Mucosa of stomach (tissue), 1 donor: ENCODE results near the gene LSM14A.
"Not testable (repeated sequence)": the region's sequence is repeated elsewhere in the genome, so short reads cannot be mapped to it uniquely, and the experiment has no call there.

Experiments used
- H3K27me3 ChIP-seq: one replicate; pipeline ENCODE4 v1.7.0; 2013; ENCODE audit warnings: mild to moderate bottlenecking, low read length; ENCODE audit not compliant: control insufficient read depth, insufficient read depth
- H3K36me3 ChIP-seq: one replicate; pipeline ENCODE4 v1.7.0; 2013; ENCODE audit warnings: low read length; ENCODE audit not compliant: control insufficient read depth, insufficient read depth
- H3K4me1 ChIP-seq: one replicate; pipeline ENCODE4 v1.7.0; 2013; ENCODE audit warnings: mild to moderate bottlenecking, low read length; ENCODE audit not compliant: control insufficient read depth, insufficient read depth
- H3K4me3 ChIP-seq: one replicate; pipeline ENCODE4 v1.7.0; 2013; ENCODE audit warnings: low read length
- H3K9ac ChIP-seq: one replicate; pipeline ENCODE4 v1.7.0; 2013; ENCODE audit warnings: mild to moderate bottlenecking, low read length, moderate library complexity
- H3K9me3 ChIP-seq: one replicate; pipeline ENCODE4 v1.7.0; 2013; ENCODE audit warnings: mild to moderate bottlenecking, low read length, moderate library complexity; ENCODE audit not compliant: control insufficient read depth
- donor health status: Pancreatic carcinoma.

The LSM14A gene

GRCh38 chr19:34184880-34185491 is 12.7 kb downstream of the LSM14A start:
- Histone ChIP-seq H3K4me3 (no peak overlapping the region), H3K9ac (no peak overlapping the region), H3K4me1 (peaks cover 31% of the 10 kb centered on the region), H3K9me3 (no peaks in the 10 kb centered on the region), H3K27me3 (no peaks in the 10 kb centered on the region), H3K36me3 (peaks cover 5% of the 10 kb centered on the region)

- no peaks in the 10 kb centered on the region for H3K27me3 ChIP-seq
- peaks cover 22% of the 10 kb centered on the region for H3K4me1 ChIP-seq
- H3K4me3 ChIP-seq = no peak overlapping the region
- no peaks in the 10 kb centered on the region for H3K36me3 ChIP-seq
- no peak overlapping the region for H3K9ac ChIP-seq
- H3K9me3 ChIP-seq = no peaks in the 10 kb centered on the region
These were observed 13.9 kb downstream of the LSM14A start for GRCh38 chr19:34186205-34186604.

GRCh38 chr19:34187011-34187410 is 14.7 kb downstream of the LSM14A start:
- Histone ChIP-seq H3K4me1 (peaks cover 15% of the 10 kb centered on the region), H3K36me3 (no peaks in the 10 kb centered on the region), H3K9ac (no peak overlapping the region), H3K27me3 (no peaks in the 10 kb centered on the region), H3K9me3 (no peaks in the 10 kb centered on the region), H3K4me3 (no peak overlapping the region)

DNA sequence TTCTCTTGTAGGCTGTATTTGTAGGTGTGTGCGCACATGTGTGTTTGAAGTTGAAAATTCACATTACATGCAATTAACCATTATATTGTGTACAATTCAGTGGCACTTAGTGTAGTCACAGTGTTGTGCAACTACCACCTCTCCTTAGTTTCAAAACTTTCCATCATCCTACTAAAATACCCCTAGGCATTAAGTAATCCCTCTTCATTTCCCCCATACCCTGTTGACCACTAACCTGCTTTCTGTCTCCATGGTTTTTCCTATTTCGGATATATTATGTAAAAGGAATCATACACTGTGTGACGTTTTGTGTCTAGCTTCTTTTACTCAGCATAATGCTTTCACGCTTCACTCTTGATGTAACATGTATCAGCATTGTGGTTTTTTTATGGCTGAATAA is 16.1 kb downstream of the LSM14A start:
- H3K9me3 ChIP-seq = no peaks in the 10 kb centered on the region
- H3K4me1 ChIP-seq = peaks cover 15% of the 10 kb centered on the region
- H3K9ac ChIP-seq = no peak overlapping the region
- H3K27me3 ChIP-seq = no peaks in the 10 kb centered on the region
- no peaks in the 10 kb centered on the region for H3K36me3 ChIP-seq
- H3K4me3 ChIP-seq = no peak overlapping the region

DNA sequence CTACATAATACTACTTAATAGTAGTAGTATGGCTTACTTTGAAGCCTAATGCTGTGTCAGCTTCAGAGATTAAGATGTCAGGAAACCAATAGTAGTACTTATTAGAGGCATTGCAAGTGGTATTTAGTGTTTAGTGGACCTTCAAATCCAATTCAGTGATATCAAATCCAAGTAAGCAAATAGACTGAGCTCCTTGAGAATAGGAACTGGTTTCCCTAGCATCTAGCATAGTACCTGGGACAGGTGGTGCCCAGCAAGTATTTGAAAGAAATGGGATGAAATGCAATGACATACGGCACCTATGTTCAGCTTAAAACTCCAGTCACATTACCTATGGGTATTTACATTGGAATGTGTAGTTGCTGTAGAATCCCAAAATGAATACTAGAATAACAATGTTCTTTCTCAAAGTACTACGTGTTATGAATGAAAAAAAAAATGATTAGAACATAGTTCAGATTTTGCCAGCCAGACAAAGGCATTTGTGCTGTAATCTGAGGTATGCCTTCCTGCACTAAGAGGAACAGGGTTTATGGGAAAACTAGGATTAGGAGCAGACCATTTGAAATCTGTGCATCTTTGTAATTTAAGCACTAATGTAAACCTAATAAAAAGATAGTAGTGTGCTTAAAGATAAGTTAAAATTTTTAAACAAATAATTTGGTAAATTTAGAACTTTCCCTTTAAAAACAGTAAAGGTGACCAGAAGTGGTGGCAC is 17.1 kb downstream of the LSM14A start:
- Histone ChIP-seq H3K4me1 (peaks cover 15% of the 10 kb centered on the region), H3K4me3 (no peak overlapping the region), H3K9ac (no peak overlapping the region), H3K27me3 (no peaks in the 10 kb centered on the region), H3K36me3 (no peaks in the 10 kb centered on the region), H3K9me3 (no peaks in the 10 kb centered on the region)

- Histone ChIP-seq H3K4me3 (no peak overlapping the region), H3K9me3 (no peaks in the 10 kb centered on the region), H3K27me3 (no peaks in the 10 kb centered on the region), H3K4me1 (peaks cover 13% of the 10 kb centered on the region), H3K9ac (no peak overlapping the region), H3K36me3 (no peaks in the 10 kb centered on the region)
These were observed 17.7 kb downstream of the LSM14A start for GRCh38 chr19:34189917-34190425.

DNA sequence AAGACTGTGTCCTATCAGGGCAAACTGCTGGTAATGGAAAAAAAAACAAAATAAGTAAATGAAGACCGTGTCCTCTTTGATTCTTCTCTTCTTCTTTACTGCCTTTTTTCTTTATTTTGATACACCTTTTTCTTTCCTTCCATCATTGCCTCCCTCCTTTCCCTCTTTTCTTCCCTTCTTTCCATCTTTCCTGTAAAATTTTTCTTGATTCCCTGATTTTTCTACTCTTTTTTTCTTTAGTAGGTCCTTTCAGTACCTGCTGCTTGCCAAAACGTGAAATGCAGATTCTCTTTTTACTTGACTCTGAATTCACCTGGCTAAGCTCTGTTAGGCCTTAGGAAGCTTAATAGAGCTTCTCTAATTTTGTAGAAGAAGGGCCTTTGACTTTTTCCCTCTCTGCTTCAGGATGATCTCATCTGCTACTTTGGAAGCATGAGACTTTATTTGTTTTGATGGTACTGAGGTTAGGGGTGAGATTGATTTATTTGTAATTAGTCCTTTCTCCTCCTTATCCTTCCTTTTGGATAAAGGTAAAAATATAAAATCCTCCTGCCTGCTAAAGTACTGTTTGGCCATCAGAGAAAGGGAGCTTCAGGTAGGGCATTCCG is 19.2 kb downstream of the LSM14A start:
- H3K27me3 ChIP-seq = no peaks in the 10 kb centered on the region
- H3K4me1 ChIP-seq = peaks cover 6% of the 10 kb centered on the region
- no peaks in the 10 kb centered on the region for H3K9me3 ChIP-seq
- no peak overlapping the region for H3K9ac ChIP-seq
- H3K4me3 ChIP-seq = no peak overlapping the region
- H3K36me3 ChIP-seq = no peaks in the 10 kb centered on the region

DNA sequence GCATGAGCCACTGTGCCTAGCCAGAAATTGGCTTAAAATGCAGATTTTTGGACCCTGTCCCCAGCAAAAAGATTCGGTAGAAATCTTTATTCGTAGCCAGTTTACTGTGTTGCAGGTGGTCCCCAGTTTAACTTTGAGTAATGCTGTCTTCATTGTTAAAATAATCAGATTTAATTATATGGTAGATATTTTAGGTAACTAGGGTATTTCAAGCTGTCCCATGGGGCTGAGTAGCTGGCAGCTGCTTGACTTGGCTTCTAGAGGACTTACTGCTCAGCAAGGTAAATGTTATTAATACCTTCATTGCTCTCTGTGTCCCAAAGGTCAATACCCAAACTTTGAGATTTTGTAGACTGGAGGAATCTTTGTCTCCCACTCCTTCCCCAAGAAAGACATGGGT is 21.1 kb downstream of the LSM14A start:
- no peak overlapping the region for H3K9ac ChIP-seq
- H3K4me1 ChIP-seq = peaks cover 6% of the 10 kb centered on the region
- no peaks in the 10 kb centered on the region for H3K36me3 ChIP-seq
- no peaks in the 10 kb centered on the region for H3K27me3 ChIP-seq
- no peaks in the 10 kb centered on the region for H3K9me3 ChIP-seq
- no peak overlapping the region for H3K4me3 ChIP-seq

- Histone ChIP-seq H3K27me3 (no peaks in the 10 kb centered on the region), H3K4me1 (peaks cover 5% of the 10 kb centered on the region), H3K36me3 (no peaks in the 10 kb centered on the region), H3K9me3 (no peaks in the 10 kb centered on the region), H3K9ac (no peak overlapping the region), H3K4me3 (no peak overlapping the region)
These were observed 21.6 kb downstream of the LSM14A start for GRCh38 chr19:34193876-34194275.

GRCh38 chr19:34201133-34201532 is 28.8 kb downstream of the LSM14A start:
- no peaks in the 10 kb centered on the region for H3K27me3 ChIP-seq
- no peaks in the 10 kb centered on the region for H3K9me3 ChIP-seq
- H3K36me3 ChIP-seq = no peaks in the 10 kb centered on the region
- no peaks in the 10 kb centered on the region for H3K4me1 ChIP-seq
- H3K4me3 ChIP-seq = no peak overlapping the region
- H3K9ac ChIP-seq = no peak overlapping the region

GRCh38 chr19:34205324-34205723 is 33.0 kb downstream of the LSM14A start:
- H3K4me1 ChIP-seq, H3K27me3 ChIP-seq, H3K4me3 ChIP-seq, H3K9ac ChIP-seq, H3K36me3 ChIP-seq, H3K9me3 ChIP-seq: not testable (repeated sequence)

- Histone ChIP-seq H3K9ac (no peak overlapping the region), H3K4me1 (no peaks in the 10 kb centered on the region), H3K4me3 (no peak overlapping the region), H3K36me3 (no peaks in the 10 kb centered on the region), H3K27me3 (no peaks in the 10 kb centered on the region), H3K9me3 (no peaks in the 10 kb centered on the region)
These were observed 36.1 kb downstream of the LSM14A start for GRCh38 chr19:34208291-34208884.
